GM12872 (cell line): Measurements from ENCODE around the gene GPR183.

Experiments
- CTCF ChIP-seq: IDR thresholded peaks from 3 replicates; pipeline ENCODE4 v1.5.1; 2011; ENCODE audit warnings: low read depth, mild to moderate bottlenecking, low read length, moderate library complexity; ENCODE audit not compliant: insufficient read depth

GPR183 gene

GRCh38 chr13:99344610-99345208, 37.5 kb upstream of the GPR183 start:
- no peak for TF ChIP-seq CTCF

- TF ChIP-seq CTCF: no peak
Observed at GRCh38 chr13:99342723-99343315, 35.6 kb upstream of the GPR183 start.

GRCh38 chr13:99341969-99342722, 34.9 kb upstream of the GPR183 start:
- TF ChIP-seq CTCF: no peak

- no peak for TF ChIP-seq CTCF
Observed at GRCh38 chr13:99340638-99341037, 33.4 kb upstream of the GPR183 start.

GRCh38 chr13:99339736-99340397, 32.7 kb upstream of the GPR183 start:
- no peak for TF ChIP-seq CTCF

- no peak for TF ChIP-seq CTCF
Observed at GRCh38 chr13:99339230-99339721, 32.1 kb upstream of the GPR183 start.

- no peak for TF ChIP-seq CTCF
Observed at GRCh38 chr13:99335603-99336002, 28.4 kb upstream of the GPR183 start.
